GM12864 (cell line): ENCODE data around the gene CACNA2D3.

Experiments
- DNase-seq: peaks from one replicate; pipeline ENCODE4 v3.0.0-alpha.2; 2011; ENCODE audit warnings: low read depth
- H3K4me3 ChIP-seq: 2 replicates; pipeline ENCODE4 v1.5.1; 2011; ENCODE audit warnings: mild to moderate bottlenecking, low read depth, low read length, control low read depth
- TF ChIP-seq, protein P1 (sequence below): IDR thresholded peaks from 2 replicates; pipeline ENCODE4 v1.5.1; 2011; ENCODE audit warnings: low read depth, mild to moderate bottlenecking, moderate library complexity, low read length, control low read depth, inconsistent platforms; ENCODE audit errors: missing control alignments

The CACNA2D3 gene

GRCh38 chr3:54939557-54940300 is 817.4 kb downstream of the CACNA2D3 start:
- H3K4me3 ChIP-seq, result no peak overlapping the region
- DNase-seq, result no peak

DNA sequence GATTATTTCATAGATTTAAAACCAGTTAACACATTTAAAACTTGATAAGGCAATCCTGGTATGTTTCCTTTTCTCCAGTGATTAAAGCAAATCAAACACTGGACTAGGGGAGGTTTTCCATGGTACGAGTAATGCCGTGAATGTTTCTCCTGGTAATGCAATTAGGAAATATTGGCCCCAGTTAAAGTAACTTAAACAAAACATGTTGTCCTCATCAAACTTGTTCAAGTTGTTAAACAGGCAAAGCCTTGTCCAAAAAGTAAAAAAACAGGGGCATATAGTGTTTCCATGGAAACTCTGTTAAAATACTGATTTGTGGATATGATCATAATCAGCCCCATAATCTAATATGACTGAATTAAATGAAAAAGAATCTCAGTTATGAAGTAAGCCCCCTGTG is 818.6 kb downstream of the CACNA2D3 start:
- no peak for DNase-seq
- TF ChIP-seq, protein P1, sequence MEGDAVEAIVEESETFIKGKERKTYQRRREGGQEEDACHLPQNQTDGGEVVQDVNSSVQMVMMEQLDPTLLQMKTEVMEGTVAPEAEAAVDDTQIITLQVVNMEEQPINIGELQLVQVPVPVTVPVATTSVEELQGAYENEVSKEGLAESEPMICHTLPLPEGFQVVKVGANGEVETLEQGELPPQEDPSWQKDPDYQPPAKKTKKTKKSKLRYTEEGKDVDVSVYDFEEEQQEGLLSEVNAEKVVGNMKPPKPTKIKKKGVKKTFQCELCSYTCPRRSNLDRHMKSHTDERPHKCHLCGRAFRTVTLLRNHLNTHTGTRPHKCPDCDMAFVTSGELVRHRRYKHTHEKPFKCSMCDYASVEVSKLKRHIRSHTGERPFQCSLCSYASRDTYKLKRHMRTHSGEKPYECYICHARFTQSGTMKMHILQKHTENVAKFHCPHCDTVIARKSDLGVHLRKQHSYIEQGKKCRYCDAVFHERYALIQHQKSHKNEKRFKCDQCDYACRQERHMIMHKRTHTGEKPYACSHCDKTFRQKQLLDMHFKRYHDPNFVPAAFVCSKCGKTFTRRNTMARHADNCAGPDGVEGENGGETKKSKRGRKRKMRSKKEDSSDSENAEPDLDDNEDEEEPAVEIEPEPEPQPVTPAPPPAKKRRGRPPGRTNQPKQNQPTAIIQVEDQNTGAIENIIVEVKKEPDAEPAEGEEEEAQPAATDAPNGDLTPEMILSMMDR, result no peak
- no peak overlapping the region for H3K4me3 ChIP-seq

More at GRCh38 chr3:54939557-54940300, 817.4 kb downstream of the CACNA2D3 start:
- TF ChIP-seq, protein P1, result no peak

DNA sequence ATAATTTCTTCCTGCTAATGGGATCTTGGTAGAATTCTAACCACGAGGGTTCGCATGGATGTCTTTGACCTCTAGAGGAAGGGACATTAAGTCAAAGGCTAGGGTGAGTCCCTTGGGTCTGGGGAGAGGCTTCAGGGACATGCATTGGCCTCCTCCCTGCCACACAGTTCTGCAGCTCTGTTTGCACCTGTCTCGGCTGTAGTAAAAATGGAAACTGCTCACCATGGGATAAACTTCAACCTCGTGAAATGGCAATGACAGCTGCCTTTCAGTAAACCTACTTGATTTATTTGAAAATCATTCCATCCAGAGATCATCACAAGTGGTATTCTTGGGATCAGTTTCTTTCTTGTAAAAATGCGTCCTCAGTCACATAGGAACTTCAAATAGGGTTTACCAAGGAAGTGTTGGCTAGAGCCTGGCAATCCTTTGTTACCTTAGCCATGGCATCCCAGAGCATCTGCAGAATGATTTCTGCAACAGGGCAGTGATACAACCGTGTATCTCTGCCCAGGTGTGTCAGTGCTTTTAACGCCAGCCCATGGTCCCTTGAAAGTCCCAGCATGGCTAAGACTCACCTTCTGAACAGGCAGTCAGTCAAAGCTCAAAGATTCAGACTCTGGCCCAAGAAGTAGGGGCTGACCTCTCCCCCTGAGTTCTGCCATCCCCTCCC is 819.5 kb downstream of the CACNA2D3 start:
- TF ChIP-seq, protein P1, result no peak
- no peak for DNase-seq
- no peak overlapping the region for H3K4me3 ChIP-seq

DNA sequence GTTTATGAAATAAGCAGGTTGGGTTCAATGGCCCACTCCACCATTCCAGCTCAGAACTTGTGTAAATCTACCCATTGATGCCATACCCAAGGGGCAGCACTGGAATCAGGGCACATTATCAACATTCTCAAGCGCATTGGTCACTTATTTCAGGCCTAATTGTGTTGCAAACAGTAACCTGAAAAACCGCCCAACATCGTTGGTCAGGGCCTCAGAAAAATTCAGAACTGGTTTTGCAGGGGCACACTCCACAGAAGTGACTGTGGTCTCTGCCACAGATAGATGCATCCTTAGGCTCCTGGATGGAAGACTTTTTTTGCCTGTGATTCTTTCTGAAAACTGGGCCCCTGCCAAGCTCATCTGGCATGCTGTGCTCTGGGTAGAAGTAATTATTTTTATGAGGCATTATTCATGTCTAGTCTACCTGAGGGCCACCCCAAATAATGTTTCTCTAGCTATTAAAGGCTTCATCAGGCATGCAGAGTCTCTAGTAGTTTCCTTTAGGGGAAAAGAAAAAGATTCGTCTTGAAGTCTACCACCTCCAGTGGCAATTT is 827.2 kb downstream of the CACNA2D3 start:
- no peak overlapping the region for H3K4me3 ChIP-seq
- TF ChIP-seq, protein P1, result no peak
- no peak for DNase-seq

- no peak for DNase-seq
- no peak overlapping the region for H3K4me3 ChIP-seq
- TF ChIP-seq, protein P1, result no peak
Measured at GRCh38 chr3:54950391-54951003, 828.1 kb downstream of the CACNA2D3 start.

DNA sequence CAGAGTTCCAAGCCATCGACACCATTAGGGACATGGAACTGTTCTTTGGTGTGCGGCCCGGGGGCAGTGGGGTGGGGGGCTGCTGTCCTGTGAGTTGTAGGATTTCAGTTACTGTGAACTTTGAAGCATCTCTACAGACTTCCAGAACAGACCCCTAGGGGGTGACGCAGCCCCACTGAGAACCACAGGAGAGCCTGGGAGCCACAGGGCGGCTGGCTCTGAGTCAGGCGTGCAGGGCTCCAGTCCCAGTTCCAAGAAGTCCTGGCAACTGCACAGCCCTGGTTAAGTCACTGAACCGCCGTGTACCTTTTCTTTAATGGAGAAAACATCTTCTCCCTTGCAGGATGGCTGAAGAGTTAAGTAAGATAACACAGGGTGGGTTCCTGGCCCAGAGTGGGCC is 829.1 kb downstream of the CACNA2D3 start:
- DNase-seq, result no peak
- TF ChIP-seq, protein P1, result peak; percentile 37

More for the DNA sequence above, 829.1 kb downstream of the CACNA2D3 start:
- H3K4me3 ChIP-seq, result no peak overlapping the region
